Glutamatergic neuron (in vitro differentiated cells): ENCODE measurements around the gene MCTP1. TPM values are rescaled to one million over a fixed set of nuclear protein-coding genes. Genes with fewer than 3 reads are reported as not detected.
"Not testable (repeated sequence)": the region's sequence is repeated elsewhere in the genome, so short reads cannot be mapped to it uniquely, and the experiment has no call there.

Experiments used
- DNase-seq: peaks from one replicate; pipeline ENCODE4 v3.0.0; 2022
- H3K27ac Mint-ChIP-seq: one replicate; pipeline ENCODE4 v1.8.0; 2020; ENCODE audit warnings: mild to moderate bottlenecking, mixed read lengths, inconsistent platforms; ENCODE audit not compliant: unreplicated experiment
- H3K27me3 Mint-ChIP-seq: one replicate; pipeline ENCODE4 v1.8.0; 2020; ENCODE audit warnings: mild to moderate bottlenecking, moderate library complexity, mixed read lengths, inconsistent platforms; ENCODE audit not compliant: unreplicated experiment
- H3K36me3 Mint-ChIP-seq: one replicate; pipeline ENCODE4 v1.8.0; 2020; ENCODE audit warnings: mild to moderate bottlenecking, mixed read lengths, inconsistent platforms; ENCODE audit not compliant: unreplicated experiment
- H3K4me1 Mint-ChIP-seq: one replicate; pipeline ENCODE4 v1.8.0; 2020; ENCODE audit warnings: mild to moderate bottlenecking, low read depth, mixed read lengths, inconsistent platforms; ENCODE audit not compliant: unreplicated experiment
- H3K4me3 Mint-ChIP-seq: one replicate; pipeline ENCODE4 v1.8.0; 2020; ENCODE audit warnings: mild to moderate bottlenecking, mixed read lengths, inconsistent platforms; ENCODE audit not compliant: unreplicated experiment
- H3K9me3 Mint-ChIP-seq: one replicate; pipeline ENCODE4 v1.8.0; 2020; ENCODE audit warnings: mild to moderate bottlenecking, moderate library complexity, mixed read lengths, inconsistent platforms; ENCODE audit not compliant: unreplicated experiment
- total RNA-seq: library from RNA; stranded (reverse); fragmentation: NEBNext Ultra II Directional; extraction: Animal tissue kit (Norgen Biotek cat#: 25700); gene quantifications from one replicate; pipeline ENCODE4 v1.2.1, GENCODE V29; 2021; ENCODE audit not compliant: unreplicated experiment
- TF ChIP-seq, protein P1 (sequence below): fragments of 200-600 bp; sonication (generic); IDR thresholded peaks from one replicate; pipeline ENCODE4 v1.5.0; 2021; ENCODE audit not compliant: partially characterized antibody, unreplicated experiment

MCTP1 gene
- total RNA-seq, 1 donor from 2014 or later = 1.7 TPM

DNA sequence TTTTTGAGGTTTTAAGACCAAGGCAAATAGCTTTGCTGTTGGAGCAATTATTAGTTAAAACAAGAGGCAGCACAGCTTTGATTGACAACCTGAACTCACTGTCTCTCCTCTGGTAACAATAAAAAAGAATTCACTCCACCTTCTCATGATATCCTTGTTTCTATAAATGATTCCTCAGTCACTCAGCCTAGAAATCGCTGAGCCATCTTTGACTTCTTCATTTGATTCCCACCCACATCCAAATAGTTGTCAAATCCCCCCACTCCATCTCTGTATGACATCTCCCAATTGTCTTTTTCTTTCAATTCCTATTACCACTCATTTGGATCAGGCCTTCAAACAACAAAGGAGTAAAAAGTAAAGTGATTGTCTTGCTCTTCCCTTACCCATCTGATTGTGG lies 266.4 kb downstream of the MCTP1 start:
- Mint-ChIP-seq H3K4me1 (no peaks in the 10 kb centered on the region), H3K27me3 (no peaks in the 10 kb centered on the region), H3K9me3 (no peaks in the 10 kb centered on the region), H3K36me3 (no peaks in the 10 kb centered on the region), H3K27ac (no peak overlapping the region), H3K4me3 (no peak overlapping the region)
- DNase-seq = no peak
- TF ChIP-seq, protein P1, sequence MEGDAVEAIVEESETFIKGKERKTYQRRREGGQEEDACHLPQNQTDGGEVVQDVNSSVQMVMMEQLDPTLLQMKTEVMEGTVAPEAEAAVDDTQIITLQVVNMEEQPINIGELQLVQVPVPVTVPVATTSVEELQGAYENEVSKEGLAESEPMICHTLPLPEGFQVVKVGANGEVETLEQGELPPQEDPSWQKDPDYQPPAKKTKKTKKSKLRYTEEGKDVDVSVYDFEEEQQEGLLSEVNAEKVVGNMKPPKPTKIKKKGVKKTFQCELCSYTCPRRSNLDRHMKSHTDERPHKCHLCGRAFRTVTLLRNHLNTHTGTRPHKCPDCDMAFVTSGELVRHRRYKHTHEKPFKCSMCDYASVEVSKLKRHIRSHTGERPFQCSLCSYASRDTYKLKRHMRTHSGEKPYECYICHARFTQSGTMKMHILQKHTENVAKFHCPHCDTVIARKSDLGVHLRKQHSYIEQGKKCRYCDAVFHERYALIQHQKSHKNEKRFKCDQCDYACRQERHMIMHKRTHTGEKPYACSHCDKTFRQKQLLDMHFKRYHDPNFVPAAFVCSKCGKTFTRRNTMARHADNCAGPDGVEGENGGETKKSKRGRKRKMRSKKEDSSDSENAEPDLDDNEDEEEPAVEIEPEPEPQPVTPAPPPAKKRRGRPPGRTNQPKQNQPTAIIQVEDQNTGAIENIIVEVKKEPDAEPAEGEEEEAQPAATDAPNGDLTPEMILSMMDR = no peak

DNA sequence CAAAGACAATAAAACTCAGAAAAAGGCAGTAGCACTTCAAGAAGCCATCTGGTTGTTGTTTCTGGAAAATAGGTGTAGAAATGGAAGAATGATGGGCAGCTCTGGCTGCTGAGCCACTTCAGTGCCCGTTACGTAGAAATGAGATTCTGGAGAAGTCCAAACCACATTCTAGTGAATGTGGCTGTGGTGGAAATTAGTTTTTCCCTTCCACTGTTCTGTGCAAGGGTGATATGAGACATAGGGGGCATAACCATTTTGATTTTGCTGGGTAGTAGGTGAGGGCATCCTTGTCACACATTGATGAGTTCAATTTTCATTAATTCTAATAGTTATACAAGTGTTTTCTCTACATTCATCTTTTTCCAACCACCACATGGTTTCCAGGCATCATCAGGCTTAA lies 275.1 kb downstream of the MCTP1 start:
- Mint-ChIP-seq H3K27ac (no peak overlapping the region), H3K27me3 (peaks cover 2% of the 10 kb centered on the region), H3K36me3 (peaks cover 5% of the 10 kb centered on the region), H3K4me1 (no peaks in the 10 kb centered on the region), H3K4me3 (no peak overlapping the region), H3K9me3 (no peaks in the 10 kb centered on the region)
- TF ChIP-seq, protein P1 = no peak
- DNase-seq = no peak

DNA sequence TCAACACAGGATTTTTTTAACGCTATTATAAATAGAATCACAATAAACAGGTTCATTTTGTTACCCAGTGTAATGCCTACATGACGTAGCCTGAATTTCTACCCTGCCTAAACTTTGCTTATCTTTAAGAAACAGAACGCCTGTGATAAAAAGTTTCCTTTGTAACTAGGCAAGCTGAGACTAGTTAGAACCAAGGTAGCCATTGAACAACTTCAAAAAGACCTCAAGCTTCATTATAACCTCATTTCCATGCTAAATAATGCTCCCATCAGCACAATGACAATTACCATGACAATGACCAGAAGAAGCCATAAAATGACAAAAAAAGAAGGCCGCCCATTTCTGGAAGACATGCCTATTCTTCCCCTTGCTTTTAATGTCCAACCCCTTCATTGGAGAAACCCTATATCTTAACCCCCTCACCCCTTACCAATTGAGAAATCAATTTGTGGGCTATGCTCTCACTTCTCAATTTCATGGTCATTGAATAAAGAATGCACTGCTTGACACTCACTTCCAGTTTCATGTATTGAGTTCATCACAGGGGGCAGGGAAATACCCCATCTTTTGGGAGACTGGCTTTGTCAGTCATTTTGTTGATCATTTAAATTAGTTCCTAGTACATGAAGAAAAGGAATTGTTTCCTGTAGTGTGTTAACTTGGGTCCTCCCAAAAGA lies 276.8 kb downstream of the MCTP1 start:
- no peaks in the 10 kb centered on the region for H3K4me1 Mint-ChIP-seq
- no peak overlapping the region for H3K4me3 Mint-ChIP-seq
- TF ChIP-seq, protein P1 = no peak
- DNase-seq = no peak
- no peaks in the 10 kb centered on the region for H3K9me3 Mint-ChIP-seq
- peaks cover 9% of the 10 kb centered on the region for H3K36me3 Mint-ChIP-seq
- H3K27me3 Mint-ChIP-seq = peaks cover 2% of the 10 kb centered on the region
- no peak overlapping the region for H3K27ac Mint-ChIP-seq

DNA sequence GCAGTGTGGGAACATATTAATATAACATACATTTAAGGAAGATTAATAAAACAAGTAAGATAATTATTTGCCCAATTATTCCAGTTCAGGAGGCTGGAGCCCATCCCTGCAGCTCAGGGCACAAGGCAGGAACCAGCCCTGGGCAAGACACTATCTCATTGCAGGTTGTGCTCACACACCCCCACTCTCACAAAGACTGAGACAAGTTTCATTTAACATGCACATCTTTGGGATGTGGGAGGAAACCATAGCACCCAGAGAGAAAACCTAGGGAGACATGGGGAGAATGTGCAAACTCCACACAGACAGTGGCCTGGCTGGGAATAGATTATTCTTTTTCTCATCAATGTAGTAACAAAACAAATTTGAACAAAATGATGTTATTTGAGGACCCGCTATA lies 279.1 kb downstream of the MCTP1 start:
- H3K36me3 Mint-ChIP-seq = peaks cover 13% of the 10 kb centered on the region
- TF ChIP-seq, protein P1 = no peak
- DNase-seq = no peak
- no peak overlapping the region for H3K27ac Mint-ChIP-seq
- no peaks in the 10 kb centered on the region for H3K4me1 Mint-ChIP-seq
- no peaks in the 10 kb centered on the region for H3K9me3 Mint-ChIP-seq
- H3K4me3 Mint-ChIP-seq = no peak overlapping the region
- peaks cover 7% of the 10 kb centered on the region for H3K27me3 Mint-ChIP-seq

DNA sequence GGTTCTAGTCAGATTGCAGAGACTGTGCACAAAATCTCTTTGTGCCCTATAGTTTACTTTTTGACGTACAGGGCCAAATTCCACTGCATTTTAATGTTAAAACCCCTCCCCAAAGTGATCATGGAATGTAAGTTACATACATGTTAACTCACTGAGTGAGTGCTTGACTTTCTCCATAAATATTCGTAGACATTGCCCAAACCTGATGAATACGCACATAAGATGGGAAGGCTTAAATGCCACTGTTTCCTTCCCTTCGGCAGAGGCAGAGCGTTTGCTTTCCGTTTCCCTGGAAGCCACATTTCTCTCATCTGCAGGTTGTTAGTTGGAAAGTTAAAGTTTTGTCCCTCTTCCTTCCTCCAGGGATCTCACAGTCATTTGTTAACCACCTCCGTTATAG lies 286.2 kb downstream of the MCTP1 start:
- peaks cover 6% of the 10 kb centered on the region for H3K27me3 Mint-ChIP-seq
- H3K4me3 Mint-ChIP-seq = no peak overlapping the region
- TF ChIP-seq, protein P1 = no peak
- DNase-seq = no peak
- peaks cover 13% of the 10 kb centered on the region for H3K4me1 Mint-ChIP-seq
- no peak overlapping the region for H3K27ac Mint-ChIP-seq
- no peaks in the 10 kb centered on the region for H3K9me3 Mint-ChIP-seq
- peaks cover 8% of the 10 kb centered on the region for H3K36me3 Mint-ChIP-seq

DNA sequence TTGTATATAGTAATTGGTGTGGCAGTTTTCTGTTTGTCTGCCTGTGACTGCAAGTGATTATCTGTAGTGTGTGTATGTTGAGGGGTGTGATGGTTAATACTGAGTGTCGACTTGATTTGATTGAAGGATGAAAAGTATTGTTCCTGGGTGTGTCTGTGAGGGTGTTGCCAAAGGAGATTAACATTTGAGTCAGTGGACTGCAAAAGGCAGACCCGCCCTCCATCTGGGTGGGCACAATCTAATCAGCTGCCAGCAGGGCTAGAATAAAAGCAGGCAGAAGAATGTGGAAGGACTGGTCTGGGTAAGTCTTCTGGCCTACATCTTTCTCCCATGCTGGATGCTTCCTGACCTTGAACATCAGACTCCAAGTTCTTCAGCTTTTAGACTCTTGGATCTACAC lies 290.4 kb downstream of the MCTP1 start:
- not testable (repeated sequence) for H3K27me3 Mint-ChIP-seq, H3K9me3 Mint-ChIP-seq, H3K36me3 Mint-ChIP-seq, H3K4me3 Mint-ChIP-seq, DNase-seq
- H3K4me1 Mint-ChIP-seq = peaks cover 37% of the 10 kb centered on the region
- peak overlapping the region; percentile 50 for H3K27ac Mint-ChIP-seq
